GM18526 (cell line): ENCODE measurements around the gene HSPA1B.

Source experiments
- POLR2A ChIP-seq: IDR thresholded peaks from 3 replicates; pipeline ENCODE4 v1.6.1; 2011; ENCODE audit not compliant: insufficient read length; ENCODE audit errors: extremely low read depth

Gene HSPA1B

GRCh38 chr6:31871046-31871659, 43.6 kb downstream of the HSPA1B start:
- no peak for TF ChIP-seq POLR2A

DNA sequence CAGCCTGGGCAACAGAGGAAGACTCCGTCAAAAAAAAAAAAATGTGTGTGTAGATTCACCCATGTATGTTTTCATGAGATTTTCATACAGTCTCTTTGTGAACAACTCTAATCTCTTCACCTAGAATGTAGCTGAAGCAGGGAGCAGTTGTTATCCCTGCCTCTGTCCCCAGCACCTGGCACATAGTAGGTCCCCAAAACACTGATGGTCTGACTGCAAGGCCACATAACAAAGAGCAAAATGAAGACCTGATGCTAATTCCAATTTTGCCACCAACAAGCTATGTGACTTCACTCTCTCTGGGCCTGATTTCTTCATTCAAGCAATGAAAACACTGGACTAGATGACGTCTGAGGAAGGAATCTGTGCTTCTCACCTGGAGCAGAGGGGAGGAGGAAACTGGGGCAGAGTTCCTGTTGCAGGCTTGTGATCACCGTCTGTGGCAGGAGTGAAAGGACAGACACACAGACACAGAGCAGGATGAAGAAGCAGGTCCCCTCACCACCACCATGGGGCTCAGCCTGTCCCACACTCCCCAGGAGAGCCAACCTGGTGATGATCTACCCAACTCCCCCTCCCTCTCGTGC, 46.6 kb downstream of the HSPA1B start:
- TF ChIP-seq POLR2A, result no peak

GRCh38 chr6:31874836-31875572, 47.5 kb downstream of the HSPA1B start:
- TF ChIP-seq POLR2A, result no peak

GRCh38 chr6:31875877-31876276, 48.3 kb downstream of the HSPA1B start:
- TF ChIP-seq POLR2A, result no peak

- no peak for TF ChIP-seq POLR2A
Measured at GRCh38 chr6:31876357-31876756, 48.8 kb downstream of the HSPA1B start.

DNA sequence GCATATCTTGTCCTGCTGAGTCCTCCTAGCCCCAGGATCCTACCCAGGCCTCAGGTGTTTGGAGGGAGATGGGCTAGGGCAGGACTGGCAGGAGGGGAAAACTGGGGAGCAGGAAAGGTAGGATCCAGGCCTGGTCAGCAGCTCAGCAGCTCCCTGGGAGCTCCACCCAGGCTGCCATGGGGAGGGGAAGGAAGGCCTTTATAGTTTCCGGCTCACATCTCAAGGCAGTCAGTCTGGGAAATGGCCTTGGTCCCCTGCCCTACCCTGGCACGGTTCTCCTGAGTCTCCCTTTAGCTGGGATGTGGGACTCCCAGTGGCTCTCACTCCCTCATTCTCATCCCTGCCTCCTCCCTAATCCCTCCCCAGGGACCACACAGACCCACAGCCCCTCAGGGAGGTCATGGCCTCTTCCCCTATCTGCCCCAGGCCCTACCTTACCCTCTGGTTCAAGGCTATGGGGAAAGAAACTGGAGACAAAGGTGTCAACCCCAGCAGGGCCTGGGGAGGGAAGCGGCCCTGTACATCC, 49.6 kb downstream of the HSPA1B start:
- TF ChIP-seq POLR2A, result no peak

- TF ChIP-seq POLR2A, result no peak
Measured at GRCh38 chr6:31877651-31878161, 50.2 kb downstream of the HSPA1B start.

DNA sequence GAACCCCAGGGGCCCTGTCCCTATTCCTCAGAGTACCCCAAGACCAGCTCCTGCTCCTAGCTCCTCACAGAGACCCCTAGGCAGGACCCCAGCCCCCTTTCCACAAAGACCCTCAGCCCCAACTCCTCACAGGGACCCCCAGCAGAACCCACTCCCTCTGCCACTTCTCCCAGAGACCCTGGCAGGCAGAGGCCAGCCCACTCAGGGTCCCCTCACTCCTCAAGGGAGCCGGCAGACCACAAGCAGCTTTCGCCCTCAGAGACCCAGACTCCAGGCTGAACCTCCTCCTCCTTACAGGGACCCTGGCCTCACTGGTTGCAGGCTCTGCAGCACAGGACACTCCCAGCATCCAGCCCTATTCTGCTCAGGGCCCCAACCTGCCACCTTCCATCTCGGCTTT, 50.7 kb downstream of the HSPA1B start:
- TF ChIP-seq POLR2A, result no peak

GRCh38 chr6:31878726-31879125, 51.2 kb downstream of the HSPA1B start, which contains the start of gene SLC44A4:
TSS of gene SLC44A4 (minus strand) at chr6:31878997. CDS start at chr6:31878980, 17 bp downstream.
- no peak for TF ChIP-seq POLR2A

- TF ChIP-seq POLR2A, result no peak
Measured at GRCh38 chr6:31879143-31879542, 51.6 kb downstream of the HSPA1B start.
